ENCODE results near the gene NEUROD2.

The NEUROD2 gene

DNA sequence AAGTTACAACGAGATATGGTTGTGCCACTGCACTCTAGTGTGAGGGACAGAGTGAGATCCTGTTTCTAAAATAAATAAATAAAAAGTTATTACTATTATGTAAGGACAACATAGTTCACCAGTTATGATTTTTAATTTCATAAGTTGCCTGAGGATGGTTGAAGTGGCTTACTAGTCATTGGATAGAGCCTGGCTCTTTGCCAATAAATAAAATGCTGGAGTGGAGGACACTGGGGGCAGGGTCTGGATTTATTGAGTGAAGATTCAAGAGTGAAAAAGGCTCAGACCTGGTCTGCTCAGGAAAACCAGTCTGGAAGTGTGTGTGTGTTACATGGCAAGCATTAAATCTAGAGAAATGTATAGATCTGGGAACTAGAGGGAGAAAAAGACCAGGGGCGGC, 31.3 kb upstream of the NEUROD2 start:
- no peak for DNase-seq
- no peak overlapping the region for H3K4me3 ChIP-seq (ENCODE audit: low read length)
- H3K4me1 ChIP-seq (ENCODE audit: low read length), result peaks cover 9% of the 10 kb centered on the region
- H3K36me3 ChIP-seq (replicated peaks; ENCODE audit: insufficient read depth, low read length), result no peaks in the 10 kb centered on the region
- H3K4me2 ChIP-seq (ENCODE audit: low read depth, low read length), result no peak overlapping the region
- H4K20me1 ChIP-seq (ENCODE audit: insufficient read depth, low read length), result peaks cover 10% of the 10 kb centered on the region; the same call in 1 of the 2 replicates
- no peaks in the 10 kb centered on the region for H3K9me2 ChIP-seq (replicated peaks; ENCODE audit: insufficient read depth, low read length)
- H3K9me3 ChIP-seq (replicated peaks; ENCODE audit: insufficient read depth, low read length), result no peaks in the 10 kb centered on the region
- no peaks in the 10 kb centered on the region for H3K27me3 ChIP-seq (replicated peaks; ENCODE audit: insufficient read depth, low read length)
- no peak overlapping the region for H2AFZ ChIP-seq (ENCODE audit: low read length)
- H3K27ac ChIP-seq (ENCODE audit: low read length), result no peak overlapping the region
- no peaks in the 10 kb centered on the region for H3F3A ChIP-seq (ENCODE audit: insufficient read depth, low read length)
- H3K9ac ChIP-seq (ENCODE audit: low read length), result no peak overlapping the region
- TF ChIP-seq, protein P1, sequence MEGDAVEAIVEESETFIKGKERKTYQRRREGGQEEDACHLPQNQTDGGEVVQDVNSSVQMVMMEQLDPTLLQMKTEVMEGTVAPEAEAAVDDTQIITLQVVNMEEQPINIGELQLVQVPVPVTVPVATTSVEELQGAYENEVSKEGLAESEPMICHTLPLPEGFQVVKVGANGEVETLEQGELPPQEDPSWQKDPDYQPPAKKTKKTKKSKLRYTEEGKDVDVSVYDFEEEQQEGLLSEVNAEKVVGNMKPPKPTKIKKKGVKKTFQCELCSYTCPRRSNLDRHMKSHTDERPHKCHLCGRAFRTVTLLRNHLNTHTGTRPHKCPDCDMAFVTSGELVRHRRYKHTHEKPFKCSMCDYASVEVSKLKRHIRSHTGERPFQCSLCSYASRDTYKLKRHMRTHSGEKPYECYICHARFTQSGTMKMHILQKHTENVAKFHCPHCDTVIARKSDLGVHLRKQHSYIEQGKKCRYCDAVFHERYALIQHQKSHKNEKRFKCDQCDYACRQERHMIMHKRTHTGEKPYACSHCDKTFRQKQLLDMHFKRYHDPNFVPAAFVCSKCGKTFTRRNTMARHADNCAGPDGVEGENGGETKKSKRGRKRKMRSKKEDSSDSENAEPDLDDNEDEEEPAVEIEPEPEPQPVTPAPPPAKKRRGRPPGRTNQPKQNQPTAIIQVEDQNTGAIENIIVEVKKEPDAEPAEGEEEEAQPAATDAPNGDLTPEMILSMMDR (IDR thresholded peaks at IDR 0.05; ENCODE audit: low read length), result no peak
- no peak for TF ChIP-seq EZH2 (optimal IDR thresholded peaks at IDR 0.05; ENCODE audit: low read depth, low read length)
- peaks cover 69% of the 10 kb centered on the region for H3K79me2 ChIP-seq (ENCODE audit: low read length)

DNA sequence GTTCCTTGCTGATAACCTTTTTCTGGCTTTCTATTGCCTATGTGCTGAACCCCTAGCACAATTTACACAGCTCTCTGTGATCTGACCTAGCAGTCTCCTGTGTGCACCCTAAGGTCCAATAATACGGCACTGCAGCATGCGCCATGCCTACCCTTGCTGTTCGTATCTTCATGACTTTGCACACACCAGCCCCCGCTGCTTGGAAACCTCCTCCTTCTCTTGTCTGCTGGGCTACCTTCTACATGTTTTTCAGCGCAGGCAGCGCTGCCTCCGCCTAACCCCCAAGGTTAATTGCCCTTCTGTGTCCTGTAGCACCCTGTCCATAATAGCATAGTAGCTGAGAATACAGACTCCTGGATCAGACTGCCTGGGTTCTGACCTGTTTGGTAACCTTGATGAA, 30.6 kb upstream of the NEUROD2 start:
- Histone ChIP-seq H4K20me1 (ENCODE audit: insufficient read depth, low read length) (peaks cover 10% of the 10 kb centered on the region; the same call in 1 of the 2 replicates), H3K27ac (ENCODE audit: low read length) (no peak overlapping the region), H3K9me2 (replicated peaks; ENCODE audit: insufficient read depth, low read length) (no peaks in the 10 kb centered on the region), H3K4me3 (ENCODE audit: low read length) (peak overlapping the region; percentile 97; the same call in 1 of the 2 replicates), H3K4me2 (ENCODE audit: low read depth, low read length) (peak overlapping the region; percentile 99), H3K9ac (ENCODE audit: low read length) (peak overlapping the region; percentile 86; the same call in 1 of the 2 replicates), H3K79me2 (ENCODE audit: low read length) (peaks cover 61% of the 10 kb centered on the region), H3K27me3 (replicated peaks; ENCODE audit: insufficient read depth, low read length) (0 out of 2 replicates have a peak, but pooled peaks cover under 1% of the 10 kb centered on the region), H3K9me3 (replicated peaks; ENCODE audit: insufficient read depth, low read length) (no peaks in the 10 kb centered on the region), H3K36me3 (replicated peaks; ENCODE audit: insufficient read depth, low read length) (no peaks in the 10 kb centered on the region), H3F3A (ENCODE audit: insufficient read depth, low read length) (no peaks in the 10 kb centered on the region), H2AFZ (ENCODE audit: low read length) (no peak overlapping the region), H3K4me1 (ENCODE audit: low read length) (peaks cover 9% of the 10 kb centered on the region)
- DNase-seq, result no peak
- TF ChIP-seq EZH2 (optimal IDR thresholded peaks at IDR 0.05; ENCODE audit: low read depth, low read length), result no peak

DNA sequence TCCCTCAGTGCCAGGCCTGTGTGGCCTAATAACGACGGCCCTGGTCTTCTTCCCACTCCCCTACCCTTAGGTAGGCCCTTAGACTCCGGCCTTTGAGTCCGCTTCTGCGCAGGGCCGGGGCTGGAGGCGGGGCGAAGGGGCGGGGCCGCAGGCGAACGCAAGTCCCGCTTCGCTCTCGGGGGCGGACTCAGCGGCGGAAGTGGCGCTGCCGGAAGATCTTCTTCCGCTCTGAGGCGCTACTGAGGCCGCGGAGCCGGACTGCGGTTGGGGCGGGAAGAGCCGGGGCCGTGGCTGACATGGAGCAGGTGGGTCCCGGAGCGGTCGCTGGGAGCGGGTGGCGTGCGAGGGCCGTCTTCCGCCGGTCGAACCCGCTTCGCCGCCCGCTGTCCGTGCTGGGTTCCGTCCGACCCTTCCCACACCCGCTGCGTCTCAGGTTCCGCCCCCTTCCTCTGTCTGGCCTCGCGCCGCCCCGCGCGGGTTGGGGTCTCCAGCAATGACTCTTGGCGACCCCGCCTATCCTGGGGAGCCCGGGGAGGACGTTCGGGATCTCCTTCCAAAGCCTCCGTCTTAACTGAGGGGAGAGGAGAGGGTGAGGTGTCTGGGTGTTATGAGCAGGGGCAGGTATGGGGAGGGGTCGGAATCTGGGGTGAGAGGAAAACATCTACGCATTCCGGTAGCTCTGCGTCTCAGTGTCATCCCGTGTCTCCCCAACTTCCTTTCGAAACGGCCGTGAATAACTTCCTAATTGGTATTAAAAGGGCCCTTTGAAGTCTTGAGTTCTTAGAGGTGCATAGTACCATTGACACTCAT, 29.4 kb upstream of the NEUROD2 start, which contains the start of gene STARD3:
TSS of gene STARD3 (plus strand) at position 218 of the 810 bp plus-strand sequence. CDS start 16,388 bp downstream, outside the sequence.
- Histone ChIP-seq H3K27me3 (replicated peaks; ENCODE audit: insufficient read depth, low read length) (0 out of 2 replicates have a peak, but pooled peaks cover 6% of the 10 kb centered on the region), H3K9me3 (replicated peaks; ENCODE audit: insufficient read depth, low read length) (no peaks in the 10 kb centered on the region), H3K4me3 (ENCODE audit: low read length) (peak within 1 kb of the TSS; percentile 97), H4K20me1 (ENCODE audit: insufficient read depth, low read length) (peaks cover 10% of the 10 kb centered on the region; the same call in 1 of the 2 replicates), H3F3A (ENCODE audit: insufficient read depth, low read length) (no peaks in the 10 kb centered on the region), H3K9ac (ENCODE audit: low read length) (peak within 1 kb of the TSS; percentile 86), H3K4me2 (ENCODE audit: low read depth, low read length) (peak within 1 kb of the TSS; percentile 99), H3K27ac (ENCODE audit: low read length) (peak within 1 kb of the TSS; percentile 70; the same call in 1 of the 2 replicates), H3K36me3 (replicated peaks; ENCODE audit: insufficient read depth, low read length) (no peaks in the 10 kb centered on the region), H3K79me2 (ENCODE audit: low read length) (peaks cover 50% of the 10 kb centered on the region), H2AFZ (ENCODE audit: low read length) (peak within 1 kb of the TSS; percentile 61), H3K9me2 (replicated peaks; ENCODE audit: insufficient read depth, low read length) (no peaks in the 10 kb centered on the region), H3K4me1 (ENCODE audit: low read length) (peaks cover 9% of the 10 kb centered on the region)
- peak; percentile 95 for DNase-seq
- TF ChIP-seq EZH2phosphoT487 (IDR thresholded peaks at IDR 0.05; ENCODE audit: low read length) (no peak), EZH2 (optimal IDR thresholded peaks at IDR 0.05; ENCODE audit: low read depth, low read length) (no peak)
- TF ChIP-seq, protein P1 (IDR thresholded peaks at IDR 0.05; ENCODE audit: low read length), result no peak

Measured in MM.1S (cell line).